OCI-LY7 (cell line): ENCODE measurements around the gene HERPUD2. TPM values are rescaled to one million over a fixed set of nuclear protein-coding genes. Genes with fewer than 3 reads are reported as not detected.
A peak's percentile ranks its signal among the peaks of the same experiment; 100 is the strongest.

Experiments
- BruUV-seq: library from RNA; stranded (reverse); fragments of 400-500 nt; replicated peaks from 2 replicates; lab custom pipeline; 2021; lab: Mats Ljungman, UMichigan
- CTCF ChIA-PET: fragments of 300-600 bp; sonication (Branson Sonifier 250); formaldehyde crosslinking; loops from one replicate; lab custom pipeline; 2022; ENCODE audit warnings: antibody characterized with exemption; ENCODE audit not compliant: unreplicated experiment; lab: Charles Lee
- POLR2A ChIA-PET: fragments of 300-600 bp; sonication (Branson Sonifier 250); formaldehyde crosslinking; loops from one replicate; lab custom pipeline; 2022; ENCODE audit warnings: antibody characterized with exemption; lab: Charles Lee
- DNase-seq: peaks from one replicate; pipeline ENCODE4 v3.0.0-alpha.2; 2015; ENCODE audit warnings: low spot score
- H2AFZ ChIP-seq: fragments of 200-600 bp; sonication (generic), shearing (Covaris generic); 2 replicates; pipeline ENCODE4 v1.6.1; 2014; ENCODE audit warnings: mild to moderate bottlenecking, antibody characterized with exemption, low read length, moderate library complexity
- H3K27ac ChIP-seq: fragments of 200-600 bp; sonication (generic); 2 replicates; pipeline ENCODE4 v1.5.1; 2014; ENCODE audit warnings: mixed run types, low read depth, mild to moderate bottlenecking, moderate library complexity, low read length, inconsistent platforms; ENCODE audit not compliant: poor library complexity, severe bottlenecking
- H3K36me3 ChIP-seq: fragments of 200-600 bp; sonication (generic); 2 replicates; pipeline ENCODE4 v1.6.1; 2014; ENCODE audit warnings: mild to moderate bottlenecking, antibody characterized with exemption, low read length, moderate library complexity, mixed read lengths; ENCODE audit not compliant: insufficient read depth
- H3K4me1 ChIP-seq: fragments of 200-600 bp; sonication (generic); 2 replicates; pipeline ENCODE4 v1.5.1; 2014; ENCODE audit warnings: mild to moderate bottlenecking, low read length; ENCODE audit not compliant: insufficient read depth, poor library complexity, severe bottlenecking
- H3K4me2 ChIP-seq: fragments of 200-600 bp; sonication (generic); 2 replicates; pipeline ENCODE4 v1.6.1; 2014; ENCODE audit warnings: mild to moderate bottlenecking, low read length
- H3K4me3 ChIP-seq: fragments of 200-600 bp; sonication (generic); 2 replicates; pipeline ENCODE4 v1.5.1; 2014; ENCODE audit warnings: mild to moderate bottlenecking, low read depth, low read length; ENCODE audit not compliant: poor library complexity, severe bottlenecking
- H3K79me2 ChIP-seq: fragments of 200-600 bp; sonication (generic); 2 replicates; pipeline ENCODE4 v1.6.1; 2016; ENCODE audit warnings: low read depth, mild to moderate bottlenecking, low read length, moderate library complexity, mixed read lengths; ENCODE audit not compliant: insufficient read depth
- H3K9me2 ChIP-seq: fragments of 200-600 bp; sonication (generic); 2 replicates; pipeline ENCODE4 v1.6.1; 2016; ENCODE audit warnings: mild to moderate bottlenecking, low read length, mixed read lengths; ENCODE audit not compliant: insufficient read depth
- H3K9me3 ChIP-seq: fragments of 200-600 bp; sonication (generic); 2 replicates; pipeline ENCODE4 v1.6.1; 2014; ENCODE audit warnings: mild to moderate bottlenecking, mixed run types, low read length, mixed read lengths
- H4K20me1 ChIP-seq: fragments of 200-600 bp; sonication (generic); 2 replicates; pipeline ENCODE4 v1.6.1; 2014; ENCODE audit warnings: mild to moderate bottlenecking, antibody characterized with exemption, low read length, moderate library complexity, mixed read lengths; ENCODE audit not compliant: insufficient read depth
- CTCF ChIP-seq: fragments of 200-600 bp; sonication (generic); conservative IDR thresholded peaks from 2 replicates; pipeline ENCODE4 v1.5.1; 2014; ENCODE audit warnings: mild to moderate bottlenecking, antibody characterized with exemption, low read length, moderate library complexity, mixed read lengths
- EZH2phosphoT487 ChIP-seq: fragments of 200-600 bp; sonication (generic); IDR thresholded peaks from 2 replicates; pipeline ENCODE4 v1.6.1; 2018; ENCODE audit warnings: low read depth, borderline replicate concordance, mild to moderate bottlenecking, mixed run types, antibody characterized with exemption, low read length, moderate library complexity, mixed read lengths
- intact Hi-C: fragments of 100-400 bp; cut with micrococcal nuclease; formaldehyde crosslinking; loops from one replicate; pipeline ENCODE4 v1.10.0; 2022; ENCODE audit not compliant: unreplicated experiment
- total RNA-seq, 2 experiments: library from RNA; depleted of rRNA in 1 of 2; stranded (reverse); fragments of >200 nt in 1 of 2; shearing (Covaris generic) in 1 of 2; gene quantifications; 2 replicates each; pipeline ENCODE4 v1.2.3, GENCODE V29; 2014 to 2022

Gene HERPUD2
- total RNA-seq, 2 experiments from 2014 or later: 11.9 to 20.6 TPM

- H2AFZ ChIP-seq: peak overlapping the region; percentile 82
- ChIA-PET POLR2A (interaction anchor here (0.7 to 9.7 kb wide), 2 partner anchors 12 to 85 kb away, joined by 3 to 148 read pairs; no protein-coding TSS in a partner anchor), CTCF (no interaction called here)
- H3K4me2 ChIP-seq: peak overlapping the region; percentile 29
- BruUV-seq: no TSS peak
- no peaks in the 10 kb centered on the region for H3K9me3 ChIP-seq
- no peaks in the 10 kb centered on the region for H3K36me3 ChIP-seq
- DNase-seq: no peak
- intact Hi-C loops: loop anchor here (1.0 kb wide), 1 partner anchor 16 kb away; no protein-coding TSS in a partner anchor
- no peaks in the 10 kb centered on the region for H3K9me2 ChIP-seq
- H3K27ac ChIP-seq: peak overlapping the region; percentile 28
- no peak overlapping the region for H3K4me3 ChIP-seq
- no peaks in the 10 kb centered on the region for H4K20me1 ChIP-seq
- TF ChIP-seq CTCF: no peak
- no peak for TF ChIP-seq EZH2phosphoT487
- peaks cover 59% of the 10 kb centered on the region for H3K4me1 ChIP-seq
- H3K79me2 ChIP-seq: no peaks in the 10 kb centered on the region
Observed at GRCh38 chr7:35714407-35714806, 19.5 kb upstream of the HERPUD2 start.

- intact Hi-C loops: no loop called here
- TF ChIP-seq CTCF (no peak), EZH2phosphoT487 (no peak)
- POLR2A ChIA-PET: interaction anchor here (0.6 to 9.7 kb wide), 9 partner anchors 8 to 711 kb away, joined by 3 to 148 read pairs (median 4); partner anchors contain the start of genes HERPUD2 and SEPTIN7
Observed at GRCh38 chr7:35712563-35713226, 17.8 kb upstream of the HERPUD2 start.

GRCh38 chr7:35707422-35707821, 12.5 kb upstream of the HERPUD2 start:
- intact Hi-C loops: no loop called here
- H3K4me2 ChIP-seq: no peak overlapping the region
- H3K36me3 ChIP-seq: no peaks in the 10 kb centered on the region
- TF ChIP-seq EZH2phosphoT487 (no peak), CTCF (no peak)
- ChIA-PET POLR2A (interaction anchor here (0.6 to 9.7 kb wide), 7 partner anchors 9 to 94 kb away, joined by 3 to 148 read pairs (median 3); partner anchors contain the start of genes HERPUD2 and SEPTIN7), CTCF (interaction anchor here (1.6 kb wide), 1 partner anchor 10 kb away, joined by 4 read pairs; no protein-coding TSS in a partner anchor)
- H2AFZ ChIP-seq: no peak overlapping the region
- no peaks in the 10 kb centered on the region for H3K9me2 ChIP-seq
- H3K79me2 ChIP-seq: no peaks in the 10 kb centered on the region
- H3K4me1 ChIP-seq: peaks cover 21% of the 10 kb centered on the region
- DNase-seq: no peak
- H3K27ac ChIP-seq: no peak overlapping the region
- no peak overlapping the region for H3K4me3 ChIP-seq
- no peaks in the 10 kb centered on the region for H3K9me3 ChIP-seq
- BruUV-seq: no TSS peak
- no peaks in the 10 kb centered on the region for H4K20me1 ChIP-seq

More at GRCh38 chr7:35712563-35713226, 17.8 kb upstream of the HERPUD2 start:
- BruUV-seq: no TSS peak
- Histone ChIP-seq H3K4me1 (peaks cover 65% of the 10 kb centered on the region), H3K9me3 (no peaks in the 10 kb centered on the region), H3K9me2 (no peaks in the 10 kb centered on the region), H3K79me2 (no peaks in the 10 kb centered on the region), H3K27ac (no peak overlapping the region), H3K36me3 (no peaks in the 10 kb centered on the region), H3K4me3 (no peak overlapping the region), H4K20me1 (no peaks in the 10 kb centered on the region), H3K4me2 (no peak overlapping the region), H2AFZ (peak overlapping the region; percentile 2; the same call in 1 of the 2 replicates)
- CTCF ChIA-PET: interaction anchor here (1.1 kb wide), 1 partner anchor 12 kb away, joined by 4 read pairs; no protein-coding TSS in a partner anchor
- no peak for DNase-seq
